DND-41 (cell line): ENCODE data around the gene STAT5B.

ENCODE experiments used
- CTCF ChIP-seq: IDR thresholded peaks from 2 replicates; pipeline ENCODE4 v1.5.1; 2012; ENCODE audit warnings: borderline replicate concordance, low read length, moderate library complexity, mild to moderate bottlenecking; ENCODE audit not compliant: poor library complexity, severe bottlenecking; ENCODE audit errors: extremely low read depth
- EZH2 ChIP-seq: IDR thresholded peaks from 3 replicates; pipeline ENCODE4 v1.6.1; 2012; ENCODE audit warnings: borderline replicate concordance, low read depth, mild to moderate bottlenecking, moderate library complexity, low read length, inconsistent platforms; ENCODE audit not compliant: severe bottlenecking

- no peak for TF ChIP-seq CTCF
- TF ChIP-seq EZH2 = no peak
Measured at GRCh38 chr17:42275527-42276358, 448 bp downstream of the STAT5B start.
